ENCODE measurements around the gene CACNA2D3.

The CACNA2D3 gene

GRCh38 chr3:54986294-54986693 lies 863.9 kb downstream of the CACNA2D3 start:
- H3K27ac ChIP-seq = no peak overlapping the region
- TF ChIP-seq, protein P1, sequence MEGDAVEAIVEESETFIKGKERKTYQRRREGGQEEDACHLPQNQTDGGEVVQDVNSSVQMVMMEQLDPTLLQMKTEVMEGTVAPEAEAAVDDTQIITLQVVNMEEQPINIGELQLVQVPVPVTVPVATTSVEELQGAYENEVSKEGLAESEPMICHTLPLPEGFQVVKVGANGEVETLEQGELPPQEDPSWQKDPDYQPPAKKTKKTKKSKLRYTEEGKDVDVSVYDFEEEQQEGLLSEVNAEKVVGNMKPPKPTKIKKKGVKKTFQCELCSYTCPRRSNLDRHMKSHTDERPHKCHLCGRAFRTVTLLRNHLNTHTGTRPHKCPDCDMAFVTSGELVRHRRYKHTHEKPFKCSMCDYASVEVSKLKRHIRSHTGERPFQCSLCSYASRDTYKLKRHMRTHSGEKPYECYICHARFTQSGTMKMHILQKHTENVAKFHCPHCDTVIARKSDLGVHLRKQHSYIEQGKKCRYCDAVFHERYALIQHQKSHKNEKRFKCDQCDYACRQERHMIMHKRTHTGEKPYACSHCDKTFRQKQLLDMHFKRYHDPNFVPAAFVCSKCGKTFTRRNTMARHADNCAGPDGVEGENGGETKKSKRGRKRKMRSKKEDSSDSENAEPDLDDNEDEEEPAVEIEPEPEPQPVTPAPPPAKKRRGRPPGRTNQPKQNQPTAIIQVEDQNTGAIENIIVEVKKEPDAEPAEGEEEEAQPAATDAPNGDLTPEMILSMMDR (IDR thresholded peaks at IDR 0.05) = no peak
- TF ChIP-seq ZFX (IDR thresholded peaks at IDR 0.05; ENCODE audit: borderline replicate concordance) = no peak

GRCh38 chr3:54987719-54988118 lies 865.4 kb downstream of the CACNA2D3 start:
- no peak overlapping the region for H3K27ac ChIP-seq
- TF ChIP-seq ZFX (IDR thresholded peaks at IDR 0.05; ENCODE audit: borderline replicate concordance) = no peak
- TF ChIP-seq, protein P1 (IDR thresholded peaks at IDR 0.05) = no peak

DNA sequence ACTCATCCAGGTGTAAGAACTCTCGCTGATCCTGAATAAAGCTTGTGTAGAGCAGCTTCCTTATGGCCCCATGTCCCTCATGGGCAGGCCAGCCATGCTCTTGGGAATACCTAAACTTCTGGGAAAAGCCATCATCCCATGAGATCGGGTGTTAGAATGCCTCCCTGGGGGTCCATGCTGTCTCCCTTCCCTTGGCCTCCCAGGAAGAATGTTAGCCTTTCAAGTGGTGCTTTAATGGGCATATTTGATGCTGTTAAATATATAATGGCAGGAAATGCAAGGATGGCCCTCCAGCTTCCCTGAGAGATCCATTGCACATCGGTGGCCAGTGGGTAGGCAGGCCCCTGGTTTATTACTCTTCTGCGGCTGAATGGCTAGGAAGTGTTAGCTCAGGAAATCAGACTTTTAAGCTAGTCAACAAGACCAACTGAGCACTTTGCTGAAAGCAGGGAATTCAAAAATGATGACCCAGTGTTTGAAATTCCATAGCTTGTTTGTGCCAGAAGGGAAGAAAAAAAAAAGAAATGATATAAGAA lies 866.0 kb downstream of the CACNA2D3 start:
- TF ChIP-seq ZFX (IDR thresholded peaks at IDR 0.05; ENCODE audit: borderline replicate concordance) = no peak
- TF ChIP-seq, protein P1 (IDR thresholded peaks at IDR 0.05) = no peak
- no peak overlapping the region for H3K27ac ChIP-seq

DNA sequence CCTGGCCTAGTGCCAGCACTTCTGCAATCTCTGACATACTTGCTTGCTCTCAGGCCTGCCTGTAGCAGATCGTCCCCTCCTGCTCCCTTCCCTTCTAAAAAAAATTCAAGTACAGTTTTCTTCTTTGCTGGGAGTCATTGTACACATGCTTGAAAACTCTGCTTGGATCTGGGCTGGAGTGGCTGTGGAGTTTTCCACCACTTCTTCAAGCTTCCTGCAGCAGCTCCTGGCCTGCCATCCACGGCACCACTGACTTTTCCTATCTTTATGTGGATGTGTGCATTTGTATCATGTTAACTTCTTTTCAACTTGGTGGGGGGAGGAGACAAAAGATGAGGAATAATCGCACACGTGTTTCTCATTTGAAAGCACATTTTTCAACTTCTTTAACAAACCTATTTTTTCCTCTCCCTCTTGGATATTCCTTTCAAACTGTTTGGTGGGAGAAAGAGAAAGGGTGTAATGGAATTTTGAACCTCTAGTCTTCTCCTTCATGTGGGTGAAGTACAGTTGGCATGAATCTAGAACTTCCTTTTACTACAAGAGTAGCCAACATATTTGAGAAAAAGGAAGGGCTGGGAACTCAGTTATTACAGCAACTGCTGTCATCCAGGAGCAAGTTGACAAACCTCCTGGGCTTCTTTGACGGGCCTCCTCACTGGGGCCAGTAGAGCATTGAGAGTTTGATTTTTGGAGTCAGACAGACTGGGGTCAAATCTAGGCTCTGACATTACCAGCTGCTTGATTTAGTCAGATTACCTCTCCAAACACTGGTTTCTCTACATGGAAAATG lies 866.7 kb downstream of the CACNA2D3 start:
- no peak overlapping the region for H3K27ac ChIP-seq
- TF ChIP-seq, protein P1 (IDR thresholded peaks at IDR 0.05) = no peak
- TF ChIP-seq ZFX (IDR thresholded peaks at IDR 0.05; ENCODE audit: borderline replicate concordance) = no peak

DNA sequence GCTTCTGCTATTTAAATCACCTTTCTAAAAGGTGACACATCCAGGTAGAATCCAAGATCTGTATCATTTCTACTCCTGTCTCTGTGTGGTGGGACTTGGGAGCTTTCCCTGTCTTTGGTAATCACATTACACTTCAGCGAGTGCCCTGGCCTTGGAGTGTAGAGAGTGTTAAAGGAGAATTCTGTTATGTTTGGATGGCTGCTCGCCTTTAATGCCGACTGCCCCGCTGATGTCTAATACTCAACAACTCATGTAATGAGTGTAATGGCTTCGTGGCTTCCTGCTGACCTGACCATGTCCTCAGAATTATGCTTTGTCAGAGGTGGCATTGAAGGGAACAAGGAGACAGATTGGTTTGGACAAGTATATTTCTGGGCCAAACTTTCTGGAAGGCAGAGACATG lies 871.8 kb downstream of the CACNA2D3 start:
- no peak for TF ChIP-seq ZFX (IDR thresholded peaks at IDR 0.05; ENCODE audit: borderline replicate concordance)
- TF ChIP-seq, protein P1 (IDR thresholded peaks at IDR 0.05) = no peak
- H3K27ac ChIP-seq = no peak overlapping the region

DNA sequence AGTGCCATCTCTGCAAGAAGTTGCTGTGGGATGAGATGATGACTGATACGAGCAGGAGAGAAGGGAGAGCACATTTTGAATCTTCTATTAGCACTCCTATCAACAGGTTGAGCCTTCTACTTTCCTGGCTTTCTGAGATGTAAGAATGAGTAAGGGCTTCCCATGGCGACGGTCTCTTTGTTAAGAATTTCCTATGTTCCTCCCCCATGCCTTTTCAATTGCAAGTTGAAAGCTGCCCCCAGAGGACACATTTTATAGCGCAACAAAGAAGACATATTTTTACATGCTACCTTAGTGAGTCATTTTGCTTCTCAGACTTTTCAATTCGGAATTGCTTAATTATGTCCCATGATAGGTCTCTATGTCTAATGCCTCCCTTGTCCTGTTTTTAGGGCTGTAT lies 876.8 kb downstream of the CACNA2D3 start:
- no peak for TF ChIP-seq ZFX (IDR thresholded peaks at IDR 0.05; ENCODE audit: borderline replicate concordance)
- TF ChIP-seq, protein P1 (IDR thresholded peaks at IDR 0.05) = peak; percentile 42
- no peak overlapping the region for H3K27ac ChIP-seq

GRCh38 chr3:54999811-55000210 lies 877.5 kb downstream of the CACNA2D3 start:
- no peak overlapping the region for H3K27ac ChIP-seq
- TF ChIP-seq, protein P1 (IDR thresholded peaks at IDR 0.05) = no peak
- TF ChIP-seq ZFX (IDR thresholded peaks at IDR 0.05; ENCODE audit: borderline replicate concordance) = no peak
